Stimulated activated naive CD8-positive, alpha-beta T cell treated with anti-CD3 and anti-CD28 coated beads, Interleukin-15, amount 100 ng/mL, for 72 hours (primary cell): ENCODE data around the gene NALCN.
A peak's percentile ranks its signal among the peaks of the same experiment; 100 is the strongest.

Experiments used
- ATAC-seq: fragments of 150-1000 bp; cut with Tn5 transposase; 2 replicates; pipeline ENCODE4 v1.10.0; 2021; ENCODE audit warnings: mild to moderate bottlenecking, moderate library complexity
- DNase-seq, 2 donors: peaks; one replicate each; pipeline ENCODE4 v3.0.0; 2021 to 2022
- H3K27ac Mint-ChIP-seq, 2 donors: one replicate each; pipeline ENCODE4 v1.8.0; 2022; ENCODE audit warnings: mild to moderate bottlenecking in 2 of 2, mixed read lengths in 2 of 2, moderate library complexity in 2 of 2
- H3K27me3 Mint-ChIP-seq: one replicate; pipeline ENCODE4 v1.8.0; 2022; ENCODE audit warnings: mixed read lengths
- H3K4me1 Mint-ChIP-seq: one replicate; pipeline ENCODE4 v1.8.0; 2022; ENCODE audit warnings: mild to moderate bottlenecking, mixed read lengths
- H3K4me3 Mint-ChIP-seq, 2 donors: one replicate each; pipeline ENCODE4 v1.8.0; 2022; ENCODE audit warnings: mild to moderate bottlenecking in 2 of 2, mixed read lengths in 2 of 2, moderate library complexity in 1 of 2
- H3K9me3 Mint-ChIP-seq, 2 donors: one replicate each; pipeline ENCODE4 v1.8.0; 2022; ENCODE audit warnings: mixed read lengths in 2 of 2

The NALCN gene

GRCh38 chr13:101425156-101425471 lies 8.8 kb upstream of the NALCN start:
- Mint-ChIP-seq H3K4me1 (no peaks in the 10 kb centered on the region), H3K27me3 (peaks cover 17% of the 10 kb centered on the region), H3K4me3 (no peak overlapping the region), H3K9me3 (no peaks in the 10 kb centered on the region), H3K27ac (no peak overlapping the region)
- ATAC-seq = no peak
- DNase-seq = no peak

GRCh38 chr13:101424381-101425155 lies 8.3 kb upstream of the NALCN start:
- no peaks in the 10 kb centered on the region for H3K9me3 Mint-ChIP-seq
- H3K27me3 Mint-ChIP-seq = peaks cover 19% of the 10 kb centered on the region
- no peak overlapping the region for H3K4me3 Mint-ChIP-seq

GRCh38 chr13:101423872-101424271 lies 7.6 kb upstream of the NALCN start:
- Mint-ChIP-seq H3K4me3 (no peak overlapping the region), H3K9me3 (no peaks in the 10 kb centered on the region), H3K27ac (no peak overlapping the region), H3K27me3 (peaks cover 23% of the 10 kb centered on the region), H3K4me1 (no peaks in the 10 kb centered on the region)
- no peak for DNase-seq
- ATAC-seq = no peak

More at GRCh38 chr13:101424381-101425155, 8.3 kb upstream of the NALCN start:
- Mint-ChIP-seq H3K27ac (no peak overlapping the region), H3K4me1 (no peaks in the 10 kb centered on the region)
- ATAC-seq = no peak
- DNase-seq = no peak

GRCh38 chr13:101417501-101417900 lies 1.2 kb upstream of the NALCN start:
- Mint-ChIP-seq H3K4me3 (no peak overlapping the region), H3K27ac (no peak overlapping the region), H3K4me1 (no peaks in the 10 kb centered on the region), H3K9me3 (no peaks in the 10 kb centered on the region), H3K27me3 (peaks cover 50% of the 10 kb centered on the region)
- ATAC-seq = no peak
- DNase-seq = no peak

GRCh38 chr13:101417043-101417406 lies 717 bp upstream of the NALCN start:
- Mint-ChIP-seq H3K4me3 (no peak overlapping the region), H3K27ac (no peak overlapping the region), H3K27me3 (peaks cover 55% of the 10 kb centered on the region), H3K9me3 (no peaks in the 10 kb centered on the region), H3K4me1 (no peaks in the 10 kb centered on the region)
- DNase-seq (no peak), ATAC-seq (no peak)

- Mint-ChIP-seq H3K27me3 (peaks cover 49% of the 10 kb centered on the region), H3K9me3 (no peaks in the 10 kb centered on the region)
These were observed 742 bp downstream of the NALCN start for GRCh38 chr13:101415358-101416174.

GRCh38 chr13:101412076-101412475 lies 4.2 kb downstream of the NALCN start:
- ATAC-seq = no peak
- no peaks in the 10 kb centered on the region for H3K9me3 Mint-ChIP-seq
- H3K27ac Mint-ChIP-seq = no peak overlapping the region
- no peak for DNase-seq
- peaks cover 45% of the 10 kb centered on the region for H3K27me3 Mint-ChIP-seq
- no peaks in the 10 kb centered on the region for H3K4me1 Mint-ChIP-seq
- no peak overlapping the region for H3K4me3 Mint-ChIP-seq

More at GRCh38 chr13:101415358-101416174, 742 bp downstream of the NALCN start:
- Mint-ChIP-seq H3K27ac (no peak overlapping the region), H3K4me3 (no peak overlapping the region), H3K4me1 (no peaks in the 10 kb centered on the region)
- no peak for DNase-seq
- ATAC-seq = peak; percentile 58

GRCh38 chr13:101408992-101409656 lies 7.2 kb downstream of the NALCN start:
- no peak overlapping the region for H3K27ac Mint-ChIP-seq
- H3K4me1 Mint-ChIP-seq = no peaks in the 10 kb centered on the region
- ATAC-seq (no peak), DNase-seq (no peak)
- H3K9me3 Mint-ChIP-seq = no peaks in the 10 kb centered on the region
- peaks cover 43% of the 10 kb centered on the region for H3K27me3 Mint-ChIP-seq
- no peak overlapping the region for H3K4me3 Mint-ChIP-seq

- H3K27me3 Mint-ChIP-seq = peaks cover 40% of the 10 kb centered on the region
- H3K27ac Mint-ChIP-seq = no peak overlapping the region
- no peaks in the 10 kb centered on the region for H3K9me3 Mint-ChIP-seq
- ATAC-seq (no peak), DNase-seq (no peak)
- no peak overlapping the region for H3K4me3 Mint-ChIP-seq
- H3K4me1 Mint-ChIP-seq = no peaks in the 10 kb centered on the region
These were observed 8.2 kb downstream of the NALCN start for GRCh38 chr13:101408154-101408553.

- DNase-seq (no peak), ATAC-seq (no peak)
- Mint-ChIP-seq H3K27ac (no peak overlapping the region), H3K27me3 (peaks cover 30% of the 10 kb centered on the region), H3K4me1 (no peaks in the 10 kb centered on the region), H3K4me3 (no peak overlapping the region), H3K9me3 (no peaks in the 10 kb centered on the region)
These were observed 9.5 kb downstream of the NALCN start for GRCh38 chr13:101406791-101407190.

GRCh38 chr13:101401196-101401595 lies 15.1 kb downstream of the NALCN start:
- no peaks in the 10 kb centered on the region for H3K4me1 Mint-ChIP-seq
- H3K9me3 Mint-ChIP-seq = no peaks in the 10 kb centered on the region
- peaks cover 12% of the 10 kb centered on the region for H3K27me3 Mint-ChIP-seq
- no peak overlapping the region for H3K4me3 Mint-ChIP-seq
- DNase-seq = no peak
- no peak overlapping the region for H3K27ac Mint-ChIP-seq
- ATAC-seq = no peak

GRCh38 chr13:101399365-101399764 lies 16.9 kb downstream of the NALCN start:
- Mint-ChIP-seq H3K27me3 (no peaks in the 10 kb centered on the region), H3K4me3 (no peak overlapping the region), H3K9me3 (no peaks in the 10 kb centered on the region), H3K4me1 (no peaks in the 10 kb centered on the region), H3K27ac (no peak overlapping the region)
- ATAC-seq = no peak
- DNase-seq = no peak

GRCh38 chr13:101398920-101399319 lies 17.4 kb downstream of the NALCN start:
- Mint-ChIP-seq H3K4me1 (no peaks in the 10 kb centered on the region), H3K27ac (no peak overlapping the region), H3K27me3 (no peaks in the 10 kb centered on the region), H3K9me3 (no peaks in the 10 kb centered on the region), H3K4me3 (no peak overlapping the region)
- ATAC-seq (no peak), DNase-seq (no peak)

GRCh38 chr13:101398191-101398590 lies 18.1 kb downstream of the NALCN start:
- no peaks in the 10 kb centered on the region for H3K4me1 Mint-ChIP-seq
- no peak overlapping the region for H3K4me3 Mint-ChIP-seq

GRCh38 chr13:101397742-101398141 lies 18.6 kb downstream of the NALCN start:
- Mint-ChIP-seq H3K4me1 (no peaks in the 10 kb centered on the region), H3K9me3 (no peaks in the 10 kb centered on the region), H3K27me3 (no peaks in the 10 kb centered on the region), H3K27ac (no peak overlapping the region), H3K4me3 (no peak overlapping the region)
- DNase-seq (no peak), ATAC-seq (no peak)

More at GRCh38 chr13:101398191-101398590, 18.1 kb downstream of the NALCN start:
- Mint-ChIP-seq H3K27me3 (no peaks in the 10 kb centered on the region), H3K27ac (no peak overlapping the region), H3K9me3 (no peaks in the 10 kb centered on the region)
- ATAC-seq = no peak
- DNase-seq = no peak

- no peak for DNase-seq
- no peak for ATAC-seq
- H3K27me3 Mint-ChIP-seq = no peaks in the 10 kb centered on the region
- H3K4me3 Mint-ChIP-seq = no peak overlapping the region
- H3K27ac Mint-ChIP-seq = no peak overlapping the region
- H3K9me3 Mint-ChIP-seq = no peaks in the 10 kb centered on the region
- no peaks in the 10 kb centered on the region for H3K4me1 Mint-ChIP-seq
These were observed 21.7 kb downstream of the NALCN start for GRCh38 chr13:101394605-101395004.
